Activated naive CD4-positive, alpha-beta T cell treated with anti-CD3 and anti-CD28 coated beads, Interleukin-2, amount 50 U/mL, for 16 hours (primary cell): ENCODE results near the gene PTBP2.

Source experiments
- DNase-seq: peaks from one replicate; pipeline ENCODE4 v3.0.0-alpha.2; 2020

Gene PTBP2

DNA sequence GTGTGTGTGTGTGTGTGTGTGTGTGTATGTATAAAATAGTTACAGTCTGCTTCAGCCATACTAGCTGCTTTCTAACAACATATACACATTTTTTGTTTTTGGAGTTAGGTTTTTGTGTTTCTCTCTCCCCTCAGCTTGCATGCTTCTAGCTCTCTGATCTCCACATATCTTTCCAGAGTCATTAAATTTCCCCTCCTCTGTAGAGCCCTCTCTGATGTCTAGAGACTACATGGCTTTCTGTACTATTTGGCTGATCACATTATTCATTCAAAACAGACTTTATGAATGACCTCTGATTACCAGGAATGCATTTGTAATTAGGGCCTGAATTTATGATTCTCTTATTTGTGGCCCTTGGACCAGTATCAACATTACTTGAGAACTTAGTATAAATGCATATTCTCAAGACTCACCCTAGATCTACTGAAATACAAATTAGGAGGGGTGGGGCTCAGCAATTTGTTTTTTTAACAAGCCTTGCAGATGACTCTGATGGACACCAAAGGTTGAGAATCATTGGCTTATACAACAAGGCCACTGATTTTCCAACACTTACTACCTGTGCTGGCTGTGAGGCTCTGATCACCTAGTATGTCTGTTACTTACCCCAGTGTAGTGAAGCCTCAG lies 104.5 kb downstream of the PTBP2 start:
- no peak for DNase-seq

DNA sequence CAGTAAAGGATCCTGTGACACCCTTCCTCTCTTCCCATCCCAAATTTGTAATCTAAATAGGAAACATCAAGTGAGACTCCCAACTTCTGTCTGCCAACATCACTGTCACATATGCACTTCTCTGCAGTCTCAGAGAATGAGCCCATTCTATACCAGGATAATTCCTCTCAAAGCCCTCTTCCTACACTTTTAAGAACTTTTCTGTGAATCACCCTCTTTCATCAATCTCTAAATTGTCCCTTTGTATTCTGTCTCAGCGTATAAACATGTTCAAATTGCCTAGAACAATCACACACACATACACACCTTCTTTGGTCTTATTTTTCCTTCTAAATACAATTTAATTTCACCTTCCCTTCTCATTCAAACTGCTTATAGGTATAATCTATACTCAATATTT lies 111.8 kb downstream of the PTBP2 start:
- DNase-seq: no peak

DNA sequence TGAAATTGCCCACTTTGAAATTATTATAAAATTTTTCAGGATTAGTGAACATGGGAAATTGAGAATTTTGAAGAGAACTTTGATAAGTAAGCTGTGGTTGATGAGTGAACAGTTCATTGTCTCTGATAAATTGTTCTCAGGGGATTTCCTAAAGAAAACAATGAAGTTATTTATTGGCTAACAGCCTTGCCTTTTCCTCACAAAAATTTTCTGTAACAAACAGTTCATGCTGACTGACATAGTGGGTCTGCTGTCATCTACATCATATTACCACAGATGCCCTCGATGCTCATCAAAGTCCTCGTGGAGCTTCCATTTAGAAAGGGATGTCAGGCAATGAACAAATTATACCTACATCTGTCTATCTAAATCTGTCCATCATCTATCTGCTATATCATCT lies 113.4 kb downstream of the PTBP2 start:
- DNase-seq: no peak

DNA sequence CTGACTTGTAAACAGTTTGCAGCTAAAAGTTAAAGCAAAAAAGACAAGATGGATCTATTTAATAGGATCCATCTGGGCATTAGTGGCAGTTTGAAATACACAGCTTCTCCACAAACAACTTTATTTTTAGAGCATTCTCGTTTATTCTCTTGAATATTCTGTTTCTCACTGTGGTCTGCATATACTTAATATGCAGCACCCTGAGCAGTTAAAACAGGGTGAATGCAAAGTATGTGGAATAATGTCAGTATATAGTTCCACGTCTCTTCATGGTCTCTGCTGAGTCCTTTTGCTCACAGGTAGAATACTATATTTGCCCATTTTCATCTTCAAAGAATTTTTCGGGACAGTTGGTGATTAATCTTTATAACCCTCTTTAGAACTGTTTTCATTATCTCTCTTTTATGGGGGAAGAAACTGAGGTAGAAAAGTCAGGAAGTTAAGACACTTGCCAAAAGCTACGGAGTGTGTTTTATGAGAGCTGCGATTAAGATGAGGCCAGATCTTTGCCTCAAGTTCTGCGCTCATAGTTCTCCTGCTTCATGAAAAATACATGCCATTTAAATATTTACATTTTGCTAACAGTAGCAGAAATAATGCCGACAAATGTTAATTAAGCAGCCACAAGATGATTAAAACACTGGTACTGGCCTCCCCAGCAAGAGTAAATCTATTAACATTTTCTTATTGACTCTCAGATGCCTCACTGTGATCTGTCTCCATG lies 115.6 kb downstream of the PTBP2 start:
- DNase-seq: no peak

DNA sequence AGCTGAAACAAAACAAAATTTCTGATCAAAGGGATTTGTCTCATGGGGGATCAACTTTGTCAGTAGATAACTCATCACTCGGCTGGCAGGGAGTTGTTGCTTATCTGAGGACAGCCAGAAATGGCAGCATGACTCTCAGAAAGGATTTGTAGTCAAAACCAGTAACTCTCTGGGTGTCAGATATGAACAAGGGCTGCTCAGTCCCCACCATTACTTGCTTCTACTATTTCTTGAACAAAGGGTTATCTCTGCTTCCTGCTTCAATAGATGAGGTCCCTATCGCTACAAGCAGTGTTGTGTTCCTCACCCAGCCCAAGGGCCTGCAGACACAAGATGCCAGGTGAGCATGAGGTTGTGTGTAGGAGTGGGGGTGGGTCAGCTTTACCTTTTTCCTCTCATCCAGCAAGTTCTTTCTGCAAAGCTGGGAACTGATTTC lies 116.2 kb downstream of the PTBP2 start:
- no peak for DNase-seq

DNA sequence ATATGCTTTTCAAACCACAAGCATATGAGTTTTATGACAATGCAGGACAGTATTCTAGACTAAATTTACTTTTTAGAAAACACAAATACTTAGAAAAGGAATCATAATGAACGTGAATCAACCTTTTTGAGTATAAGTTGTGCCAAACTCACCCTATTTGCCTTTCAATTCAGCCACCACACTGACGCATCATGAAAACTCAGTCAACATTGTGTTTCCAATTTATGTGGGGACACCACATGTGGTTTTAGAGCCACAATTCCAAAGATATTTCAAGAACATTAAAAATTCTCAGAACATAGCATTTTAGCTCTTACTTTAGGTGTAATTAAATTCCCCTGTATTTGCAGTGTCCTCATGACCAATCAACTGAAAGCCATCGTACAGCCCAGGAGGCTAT lies 118.8 kb downstream of the PTBP2 start:
- no peak for DNase-seq

DNA sequence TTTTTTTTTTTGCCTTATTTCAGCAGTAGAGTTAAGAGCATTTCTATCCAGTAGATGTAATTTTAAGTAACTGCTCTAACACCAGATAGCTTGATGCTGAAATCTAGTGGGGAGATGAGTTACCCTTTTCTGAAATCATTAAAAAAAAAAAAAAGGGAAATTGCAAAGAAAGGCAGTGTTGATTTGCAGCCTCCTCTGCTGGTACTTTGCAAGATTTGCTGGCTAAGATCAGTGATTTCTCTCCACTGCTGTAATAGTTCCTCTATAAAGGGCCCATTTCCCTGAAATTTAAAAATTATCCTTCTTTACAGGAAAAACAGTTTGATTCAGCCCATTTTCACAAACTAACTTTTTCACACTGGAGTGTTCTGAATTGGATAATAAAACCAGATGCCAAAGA lies 120.6 kb downstream of the PTBP2 start:
- DNase-seq: no peak

DNA sequence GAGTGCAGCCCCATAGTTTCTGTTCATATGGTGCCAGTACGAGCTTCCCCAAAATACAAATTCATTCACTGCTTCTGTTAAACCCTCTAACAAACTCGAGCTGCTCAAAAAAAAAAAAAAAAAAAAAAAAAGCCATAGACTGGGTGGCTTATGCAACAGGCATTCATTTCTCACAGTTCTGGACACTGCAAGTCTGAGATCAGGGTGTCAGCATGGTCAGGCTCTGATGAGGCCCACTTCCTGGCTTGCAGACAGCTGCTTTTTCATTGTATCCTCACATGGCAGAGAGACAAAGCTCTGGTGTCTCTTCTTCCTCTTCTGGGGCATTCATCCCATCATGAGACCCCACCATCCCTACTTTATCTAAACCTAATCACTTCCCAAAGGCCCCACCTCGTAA lies 121.6 kb downstream of the PTBP2 start:
- DNase-seq: no peak

DNA sequence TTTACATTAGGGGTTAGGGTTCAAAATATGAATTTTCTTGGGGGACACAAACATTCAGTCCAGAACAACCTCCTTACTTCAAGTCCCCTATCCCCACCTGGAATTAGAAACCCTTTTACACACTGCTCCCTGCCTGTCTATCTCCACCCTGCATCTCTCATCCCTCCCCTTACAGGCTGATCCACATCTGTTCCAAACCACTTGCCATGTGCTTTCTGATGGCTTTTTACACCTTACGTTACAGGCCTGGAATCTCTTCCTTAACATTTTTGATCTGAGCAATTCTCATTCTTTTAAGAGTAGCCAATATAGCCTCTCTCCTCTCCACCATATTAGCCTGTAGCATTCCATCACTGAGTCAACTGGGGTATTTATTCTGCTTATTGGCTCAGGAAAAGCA lies 122.0 kb downstream of the PTBP2 start:
- DNase-seq: no peak

DNA sequence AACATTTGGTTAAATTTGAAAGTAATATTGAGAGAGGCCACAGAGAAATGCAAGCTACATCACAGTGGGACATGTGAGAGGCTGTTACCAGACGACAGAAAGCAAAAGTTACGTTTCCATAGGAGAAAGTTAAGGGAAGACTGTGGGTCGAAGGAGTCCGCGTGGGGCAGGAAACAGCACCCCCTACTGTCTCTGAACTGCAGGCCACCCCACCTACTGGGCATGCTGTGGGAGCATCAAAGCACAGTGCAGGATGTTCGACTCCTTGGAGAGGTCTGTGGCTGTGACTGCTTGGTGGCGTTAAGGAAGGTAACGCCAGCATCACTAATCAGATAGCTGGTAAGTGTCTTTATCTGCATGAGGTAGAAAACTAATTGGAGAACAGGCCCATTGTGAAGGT lies 123.9 kb downstream of the PTBP2 start:
- no peak for DNase-seq

DNA sequence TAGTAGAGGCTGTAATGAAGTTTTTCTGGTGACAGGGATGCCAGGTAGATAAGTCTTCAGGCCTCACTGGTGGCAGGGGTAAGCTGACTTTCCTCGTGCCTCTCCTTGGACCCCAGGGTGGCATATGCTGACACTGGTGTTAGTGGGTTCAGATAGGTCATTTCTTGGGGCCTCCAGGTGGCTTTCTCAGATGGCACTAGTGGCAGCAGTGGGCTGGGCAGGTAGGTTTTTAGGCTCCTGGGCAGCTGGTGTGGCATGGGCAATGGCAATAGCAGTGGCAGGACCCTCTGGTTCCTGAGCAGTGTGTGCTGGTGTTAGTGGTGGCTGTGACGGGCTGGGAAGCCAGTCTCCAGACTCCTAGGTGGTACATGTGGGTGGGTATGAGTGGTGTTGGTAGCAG lies 140.3 kb downstream of the PTBP2 start:
- DNase-seq: no peak

DNA sequence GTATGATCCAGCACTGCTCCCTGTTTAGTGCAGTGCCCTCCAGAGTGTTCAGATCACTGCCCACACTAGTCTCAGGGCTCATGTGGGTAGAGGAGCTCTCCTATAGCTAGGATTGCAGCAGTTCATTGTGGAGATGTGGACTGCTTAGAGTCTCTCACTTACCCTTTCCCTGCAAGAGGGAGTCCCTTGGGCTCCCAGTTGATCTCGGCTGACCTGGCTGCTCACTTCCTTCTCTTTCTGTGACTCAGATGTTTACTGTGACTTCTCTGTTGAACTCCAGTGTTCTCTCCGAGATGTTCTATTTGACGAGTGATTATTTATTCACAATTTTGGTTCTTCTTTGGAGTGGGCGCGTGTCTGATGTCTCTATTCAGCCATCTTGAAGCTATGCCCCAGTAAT lies 141.9 kb downstream of the PTBP2 start:
- no peak for DNase-seq
